Activated CD4-positive, alpha-beta T cell treated with anti-CD3 and anti-CD28 coated beads for 24 hours (primary cell): ENCODE results near the gene KRT79.

Experiments
- DNase-seq, 2 donors: peaks; one replicate each; pipeline ENCODE4 v3.0.0-alpha.2; 2020; ENCODE audit warnings: low read depth in 2 of 2

The KRT79 gene

GRCh38 chr12:52819731-52820510, 14.2 kb downstream of the KRT79 start:
- no peak for DNase-seq

DNA sequence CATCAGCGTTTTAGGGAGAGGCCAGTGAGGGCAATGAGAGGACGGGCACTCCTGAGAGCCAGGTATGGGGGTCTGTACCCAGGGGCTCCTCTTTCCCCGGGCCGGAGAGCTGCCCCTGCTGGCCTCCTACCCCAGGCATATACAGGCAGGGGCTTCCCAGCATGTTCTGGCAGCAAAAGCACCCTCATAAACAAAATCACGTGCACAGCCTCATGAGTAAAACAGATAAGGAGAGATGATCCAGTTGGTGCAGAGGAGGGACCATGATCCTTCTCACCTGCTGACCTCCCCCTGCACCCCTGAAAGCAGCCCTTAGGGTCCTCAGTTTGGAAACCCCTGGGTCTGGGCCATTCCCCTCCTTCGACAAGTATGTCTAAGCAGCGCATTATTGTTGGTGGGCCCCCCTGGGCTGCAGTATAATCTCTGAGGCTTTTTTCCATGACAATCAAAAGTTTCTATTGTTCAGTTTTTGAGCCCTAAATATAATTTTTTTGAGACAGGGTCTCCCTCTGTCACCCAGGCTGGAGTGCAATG, 15.2 kb downstream of the KRT79 start:
- DNase-seq: no peak

DNA sequence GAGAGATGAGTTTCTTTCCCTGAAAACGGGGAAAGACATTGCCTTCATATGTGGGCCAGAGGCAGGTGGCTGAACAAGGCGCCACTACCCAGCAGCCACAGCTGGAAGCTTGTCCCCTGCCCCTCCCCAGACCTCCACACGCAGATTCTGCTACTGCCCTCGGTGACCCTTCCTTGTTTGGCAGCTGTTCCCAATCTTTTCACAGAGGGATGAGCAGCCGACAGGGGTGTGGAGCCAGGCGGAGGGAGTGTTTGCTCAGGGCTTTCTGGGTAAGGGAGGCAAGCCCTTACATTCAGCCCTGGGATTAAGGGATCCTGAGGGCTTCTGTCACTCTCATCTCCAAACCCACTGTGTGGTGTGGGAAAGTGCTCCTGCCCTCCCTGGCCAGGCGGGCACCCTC, 15.7 kb downstream of the KRT79 start:
- DNase-seq: no peak

- no peak for DNase-seq
Measured at GRCh38 chr12:52817699-52818238, 16.3 kb downstream of the KRT79 start.

DNA sequence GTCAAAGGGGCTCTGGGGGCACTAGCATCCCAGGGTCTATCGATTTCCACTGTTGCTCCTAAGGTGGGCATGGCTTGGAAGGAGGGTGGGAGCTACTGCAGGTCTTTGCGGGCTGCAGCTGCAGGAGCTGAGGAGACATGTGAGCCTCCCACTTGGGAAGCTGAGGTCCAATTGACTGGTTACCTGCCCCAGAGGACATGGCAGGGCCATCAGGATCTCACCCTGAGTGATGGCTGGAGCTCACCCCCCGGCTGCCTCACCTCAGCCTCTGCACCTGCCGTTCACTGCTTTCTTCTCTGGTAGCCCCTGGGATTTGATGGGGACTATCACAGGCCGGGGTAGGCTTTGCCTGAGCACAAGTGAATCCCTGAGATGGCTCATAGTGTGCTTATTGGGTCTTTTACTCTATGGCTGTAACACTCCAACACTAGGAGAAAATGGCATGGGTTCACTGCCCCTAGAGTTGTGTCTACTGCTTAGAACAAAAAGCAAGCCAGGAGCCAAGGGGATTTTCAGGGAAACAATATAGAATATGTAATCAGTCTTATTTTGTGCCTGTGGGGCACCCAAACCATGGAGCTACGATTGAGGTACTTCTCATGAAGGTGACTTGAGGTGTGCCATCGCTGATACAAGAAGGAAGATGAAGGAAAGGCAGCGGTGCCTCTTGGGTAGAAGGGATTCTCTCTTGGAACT, 17.0 kb downstream of the KRT79 start:
- DNase-seq: no peak

- no peak for DNase-seq
Measured at GRCh38 chr12:52815676-52816588, 18.2 kb downstream of the KRT79 start.

DNA sequence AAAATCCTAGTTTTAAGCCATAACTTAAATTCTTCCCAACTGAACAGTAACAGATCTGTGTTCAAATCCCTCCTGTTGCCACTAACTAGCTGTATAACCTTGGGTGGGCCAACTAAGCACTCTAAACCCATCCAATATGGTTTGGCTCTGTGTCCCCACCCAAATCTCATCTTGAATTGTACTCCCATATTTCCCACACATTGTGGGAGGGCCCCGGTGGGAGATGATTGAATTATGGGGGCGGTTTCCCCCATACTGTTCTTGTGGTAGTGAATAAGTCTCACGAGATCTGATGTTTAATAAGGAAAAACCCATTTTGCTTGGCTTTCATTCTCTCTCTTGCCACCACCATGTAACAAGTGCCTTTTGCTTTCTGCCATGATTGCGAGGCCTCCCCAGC, 18.9 kb downstream of the KRT79 start:
- no peak for DNase-seq

DNA sequence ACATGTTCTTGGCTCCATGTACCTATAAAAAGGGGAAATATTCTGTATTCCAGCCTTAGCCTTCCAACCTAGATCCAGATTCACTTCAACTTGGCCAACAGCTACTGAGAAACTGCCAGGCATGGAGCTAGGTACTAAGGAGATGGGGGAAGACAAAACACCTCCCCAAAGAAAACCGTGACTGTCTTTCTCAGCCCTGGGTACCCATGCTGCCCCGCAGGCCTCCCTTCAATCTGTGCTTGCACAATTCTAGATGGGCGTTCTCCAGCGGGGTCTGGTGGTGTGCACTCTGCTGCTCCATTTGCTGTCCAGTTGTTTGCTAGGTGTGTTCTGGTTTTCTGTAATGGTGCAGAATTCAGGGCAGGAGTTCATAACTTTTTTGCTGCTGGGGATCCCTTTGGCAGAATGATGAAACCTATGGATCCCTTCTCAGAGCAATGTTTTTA, 19.4 kb downstream of the KRT79 start:
- no peak for DNase-seq

- DNase-seq: no peak
Measured at GRCh38 chr12:52813885-52814709, 20.0 kb downstream of the KRT79 start, which contains the start of gene KRT4. KRT4 (minus strand) TSS chr12:52814116; CDS start chr12:52814058, 58 bp downstream.

- no peak for DNase-seq
Measured at GRCh38 chr12:52813203-52813819, 20.8 kb downstream of the KRT79 start.

GRCh38 chr12:52812749-52813148, 21.4 kb downstream of the KRT79 start:
- no peak for DNase-seq

- DNase-seq: no peak
Measured at GRCh38 chr12:52812073-52812400, 22.1 kb downstream of the KRT79 start.

- no peak for DNase-seq
Measured at GRCh38 chr12:52811191-52812072, 22.7 kb downstream of the KRT79 start.

- no peak for DNase-seq
Measured at GRCh38 chr12:52810554-52810953, 23.6 kb downstream of the KRT79 start.

DNA sequence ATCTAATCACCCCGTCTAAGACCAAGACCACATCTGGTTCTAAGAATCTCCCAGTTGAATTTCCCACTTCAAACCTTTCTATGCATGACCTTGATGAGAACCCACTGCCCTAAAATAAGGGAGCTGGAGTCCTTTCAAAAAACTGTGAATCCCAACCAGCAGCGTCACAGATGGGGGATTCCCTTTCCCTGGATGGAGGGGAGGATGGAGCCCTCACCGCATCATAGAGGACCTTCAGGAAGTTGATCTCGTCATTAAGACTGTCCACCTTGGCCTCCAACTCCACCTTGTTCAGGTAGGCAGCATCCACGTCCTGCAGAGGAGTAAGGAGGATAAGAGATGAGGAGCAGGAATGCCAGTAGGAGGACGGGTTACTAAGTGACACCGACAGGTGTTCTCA, 24.9 kb downstream of the KRT79 start:
- no peak for DNase-seq

- DNase-seq: no peak
Measured at GRCh38 chr12:52808573-52809160, 25.4 kb downstream of the KRT79 start.

- DNase-seq: no peak
Measured at GRCh38 chr12:52807544-52808470, 26.3 kb downstream of the KRT79 start.
